Measurements from ENCODE around the gene MRPL23.
"Not testable (repeated sequence)": the region's sequence is repeated elsewhere in the genome, so short reads cannot be mapped to it uniquely, and the experiment has no call there.

The MRPL23 gene

GRCh38 chr11:1933416-1934334 lies 13.5 kb upstream of the MRPL23 start:
- no peak for DNase-seq (ENCODE audit: low spot score)

GRCh38 chr11:1934335-1935155 lies 12.6 kb upstream of the MRPL23 start:
- DNase-seq (ENCODE audit: low spot score), result no peak

DNA sequence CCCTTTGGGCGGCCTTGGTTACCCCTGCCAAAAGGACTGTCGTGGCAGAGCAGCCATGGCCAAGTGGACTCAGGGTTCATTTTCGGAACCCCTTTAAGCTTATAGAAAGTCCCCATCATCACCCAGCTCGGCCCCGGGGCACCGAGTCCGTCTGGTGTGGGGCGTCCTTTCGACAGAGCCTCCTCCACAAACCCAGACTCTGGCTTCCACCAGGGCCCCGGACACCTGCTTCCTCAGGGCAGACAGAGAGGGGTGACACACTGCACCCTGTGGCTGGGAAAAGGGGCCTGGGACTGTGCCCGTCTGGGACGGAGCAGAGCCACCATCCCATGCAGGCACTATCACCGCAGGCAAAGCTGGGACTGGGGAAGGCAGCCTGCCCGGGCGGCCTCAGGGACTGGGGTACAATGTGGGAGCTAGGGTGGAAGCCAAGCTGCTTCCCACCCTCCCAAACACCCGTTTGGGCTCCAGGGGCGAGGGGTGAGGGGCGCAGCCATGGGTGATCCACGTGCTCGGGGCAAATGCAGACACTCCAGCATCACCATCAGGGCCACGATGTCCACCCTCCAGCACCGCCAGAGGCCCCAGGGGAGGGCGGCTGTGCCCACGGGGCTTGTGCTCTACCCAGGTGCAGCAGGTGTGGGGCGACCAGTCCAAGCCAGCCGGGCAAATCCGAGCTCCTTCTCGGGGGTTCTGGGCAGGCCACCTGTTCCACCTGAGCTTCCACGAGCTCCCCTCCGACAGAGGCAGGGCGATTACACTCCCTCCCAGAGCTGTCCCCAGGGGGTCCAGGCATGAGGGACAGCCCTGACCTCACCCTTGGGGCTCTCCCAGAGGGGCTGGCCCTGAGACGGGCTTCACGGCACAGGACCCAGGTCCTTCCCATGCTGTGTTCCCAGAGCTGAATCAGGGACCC lies 11.7 kb upstream of the MRPL23 start:
- DNase-seq (ENCODE audit: low spot score), result no peak

DNA sequence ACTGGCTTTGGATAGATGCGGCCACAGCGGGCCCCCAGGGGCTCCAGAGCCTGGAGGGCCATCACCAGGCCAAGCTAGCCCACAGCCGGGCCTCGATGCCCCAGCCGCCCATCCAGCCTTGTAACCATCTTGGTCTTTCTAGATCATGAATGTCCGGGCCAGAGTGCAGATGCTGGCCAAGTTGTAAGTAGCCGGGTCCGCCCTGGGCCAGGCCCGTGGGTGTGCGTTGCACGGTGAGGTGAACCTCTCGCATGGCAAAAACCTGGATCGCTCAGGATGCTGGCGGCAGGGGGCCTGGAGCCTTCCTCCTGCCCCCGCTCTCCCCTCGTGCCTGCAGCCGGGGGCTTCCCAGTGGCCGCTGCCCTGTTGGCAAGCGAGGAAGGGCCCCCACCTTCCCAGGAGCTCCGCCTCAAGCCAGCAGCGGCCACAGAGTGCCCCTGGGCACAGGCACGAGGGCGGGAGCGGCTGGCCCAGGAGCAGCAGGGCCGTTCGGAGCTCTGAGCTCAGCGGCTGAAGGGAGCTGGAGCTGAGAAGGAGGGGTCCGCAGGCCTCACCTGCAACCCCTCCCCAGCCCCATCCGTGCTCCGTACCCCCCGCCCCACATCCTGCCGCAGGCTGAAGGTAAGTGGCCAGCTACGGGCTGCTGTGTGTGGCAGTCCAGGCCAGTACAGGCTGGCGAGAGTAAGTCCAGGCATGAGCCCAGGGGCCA lies 10.9 kb upstream of the MRPL23 start:
- no peak for DNase-seq (ENCODE audit: low spot score)

GRCh38 chr11:1936781-1937615 lies 10.1 kb upstream of the MRPL23 start:
- no peak for DNase-seq (ENCODE audit: low spot score)

GRCh38 chr11:1937616-1938342 lies 9.4 kb upstream of the MRPL23 start:
- no peak for DNase-seq (ENCODE audit: low spot score)

- DNase-seq (ENCODE audit: low spot score), result no peak
Observed at GRCh38 chr11:1938343-1939005, 8.7 kb upstream of the MRPL23 start.

GRCh38 chr11:1939006-1939625 lies 8.0 kb upstream of the MRPL23 start:
- DNase-seq (ENCODE audit: low spot score), result no peak

DNA sequence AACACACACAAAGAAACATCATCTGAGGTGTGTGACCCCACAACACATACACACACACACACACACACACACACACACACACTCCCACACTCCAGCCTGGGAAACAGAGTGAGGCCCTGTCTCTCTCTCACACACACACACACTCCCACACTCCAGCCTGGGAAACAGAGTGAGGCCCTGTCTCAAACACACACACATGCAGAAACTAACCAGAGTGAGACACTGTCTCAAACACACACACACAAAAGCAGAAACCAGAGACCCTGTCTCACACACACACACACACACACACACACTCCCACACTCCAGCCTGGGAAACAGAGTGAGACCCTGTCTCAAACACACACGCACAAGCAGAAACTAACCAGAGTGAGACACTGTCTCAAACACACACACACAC lies 7.3 kb upstream of the MRPL23 start:
- DNase-seq (ENCODE audit: low spot score), result not testable (repeated sequence)

GRCh38 chr11:1942558-1943260 lies 4.4 kb upstream of the MRPL23 start:
- no peak for DNase-seq (ENCODE audit: low spot score)

DNA sequence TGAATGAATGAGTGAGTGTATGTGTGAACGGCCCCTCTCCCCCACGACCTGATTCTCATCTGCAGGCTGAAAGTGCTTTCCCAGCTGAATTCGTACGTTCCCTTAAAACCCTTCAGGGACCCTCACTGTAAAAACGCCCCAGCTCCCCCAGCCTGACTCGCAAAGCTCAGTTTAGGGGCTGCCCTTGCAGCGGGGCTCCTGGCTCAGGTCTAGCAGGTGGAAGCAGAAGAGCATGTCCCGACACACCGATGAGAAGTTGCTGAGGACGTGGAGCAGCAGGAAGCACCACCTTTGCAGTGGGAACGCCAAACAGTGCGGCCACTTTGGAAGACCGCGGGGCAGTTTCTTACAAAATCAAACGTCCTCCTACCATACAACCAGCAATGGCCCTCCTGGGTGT lies 3.6 kb upstream of the MRPL23 start:
- DNase-seq (ENCODE audit: low spot score), result no peak

DNA sequence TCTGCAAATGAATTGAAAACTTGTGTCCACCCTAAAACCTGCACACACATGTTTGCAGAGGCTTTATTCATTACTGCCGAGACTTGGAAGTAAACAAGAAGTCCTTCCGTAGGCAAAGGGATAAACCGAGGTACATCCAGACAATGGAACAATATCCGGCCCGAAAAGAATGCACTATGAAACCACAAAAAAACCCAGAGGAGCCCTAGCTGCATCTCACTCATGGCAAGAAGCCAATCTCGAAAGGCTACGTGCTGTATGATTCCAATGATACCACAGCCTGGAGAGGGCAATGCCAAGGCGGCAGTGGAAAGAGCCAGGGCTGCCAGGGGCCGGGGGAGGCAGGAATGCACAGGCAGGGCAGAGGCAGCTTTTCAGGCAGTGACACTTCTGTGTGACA lies 3.2 kb upstream of the MRPL23 start:
- DNase-seq (ENCODE audit: low spot score), result no peak

GRCh38 chr11:1947592-1948237 lies 583 bp downstream of the MRPL23 start:
- no peak for DNase-seq (ENCODE audit: low spot score)

- DNase-seq (ENCODE audit: low spot score), result no peak
Observed at GRCh38 chr11:1948389-1948788, 1.3 kb downstream of the MRPL23 start.

DNA sequence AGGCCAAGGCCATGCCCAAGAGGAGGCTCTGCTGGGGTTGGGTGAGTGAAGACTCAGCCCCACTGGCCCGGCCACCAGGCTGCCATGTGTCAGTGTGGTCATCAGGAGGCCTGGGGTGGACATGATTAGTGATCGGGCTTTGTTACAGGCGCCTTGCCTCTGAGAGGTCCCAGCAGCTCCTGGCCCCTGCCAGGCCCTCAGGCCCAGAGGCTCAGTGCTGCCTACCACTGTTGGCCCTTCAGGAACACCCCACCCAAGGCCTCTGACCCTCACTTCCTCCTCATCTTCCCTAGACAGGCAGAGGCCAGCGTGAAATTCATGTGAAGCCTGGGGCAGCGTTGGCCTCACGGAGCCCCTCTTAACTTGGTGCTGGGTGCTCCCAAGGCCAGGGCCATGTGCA lies 2.2 kb downstream of the MRPL23 start:
- DNase-seq (ENCODE audit: low spot score), result no peak

DNA sequence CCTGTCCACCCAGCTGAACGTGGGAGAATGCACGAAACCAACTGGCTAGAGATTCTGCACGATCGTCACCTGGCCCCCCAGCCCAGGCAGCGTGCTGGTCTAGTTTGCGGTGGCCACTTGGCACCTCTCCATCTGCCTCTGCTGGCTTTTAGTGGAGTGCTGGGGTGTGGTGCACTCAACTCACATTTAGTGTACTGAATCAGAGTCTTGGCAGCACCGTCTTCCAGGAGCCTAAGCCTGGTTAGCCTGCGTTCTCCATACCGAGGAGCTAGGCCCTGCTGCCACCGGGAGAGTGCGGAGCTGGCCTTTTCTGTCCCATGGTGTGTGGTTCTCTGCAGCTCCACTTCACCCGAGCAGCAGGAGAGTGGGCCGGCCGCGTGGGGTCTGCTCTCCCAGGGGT lies 2.8 kb downstream of the MRPL23 start:
- DNase-seq (ENCODE audit: low spot score), result no peak

- no peak for DNase-seq (ENCODE audit: low spot score)
Observed at GRCh38 chr11:1952806-1953482, 5.8 kb downstream of the MRPL23 start.

All from CD4-positive, alpha-beta T cell treated with Interleukin-15 for 4 hours (primary cell).